HPDE6-E6E7 (cell line): ENCODE data around the gene OR10H5.
"Not testable (repeated sequence)": the region's sequence is repeated elsewhere in the genome, so short reads cannot be mapped to it uniquely, and the experiment has no call there.

Source experiments
- DNase-seq: peaks from one replicate; pipeline ENCODE4 v3.0.0; 2011; ENCODE audit warnings: missing footprints; ENCODE audit errors: extremely low spot score

OR10H5 gene

DNA sequence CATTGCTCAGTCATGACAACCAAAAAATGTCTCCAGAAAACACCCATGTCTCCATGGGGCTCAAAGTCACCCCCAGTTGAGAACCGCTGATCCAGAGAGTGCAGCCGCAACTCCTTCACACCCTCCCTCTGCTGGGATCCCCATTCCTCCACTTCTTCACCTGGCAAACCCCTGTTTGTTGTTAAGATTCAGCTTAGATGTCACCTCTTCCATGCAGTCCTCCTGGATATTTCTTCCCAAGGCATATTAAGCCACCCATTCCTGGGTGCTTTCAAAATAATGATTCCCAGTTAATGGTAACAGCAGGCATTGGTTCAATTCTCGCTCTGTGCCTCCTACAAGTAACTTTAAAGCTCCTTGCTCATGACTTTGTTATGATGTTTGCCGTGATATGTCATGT lies 24.0 kb downstream of the OR10H5 start:
- no peak for DNase-seq

DNA sequence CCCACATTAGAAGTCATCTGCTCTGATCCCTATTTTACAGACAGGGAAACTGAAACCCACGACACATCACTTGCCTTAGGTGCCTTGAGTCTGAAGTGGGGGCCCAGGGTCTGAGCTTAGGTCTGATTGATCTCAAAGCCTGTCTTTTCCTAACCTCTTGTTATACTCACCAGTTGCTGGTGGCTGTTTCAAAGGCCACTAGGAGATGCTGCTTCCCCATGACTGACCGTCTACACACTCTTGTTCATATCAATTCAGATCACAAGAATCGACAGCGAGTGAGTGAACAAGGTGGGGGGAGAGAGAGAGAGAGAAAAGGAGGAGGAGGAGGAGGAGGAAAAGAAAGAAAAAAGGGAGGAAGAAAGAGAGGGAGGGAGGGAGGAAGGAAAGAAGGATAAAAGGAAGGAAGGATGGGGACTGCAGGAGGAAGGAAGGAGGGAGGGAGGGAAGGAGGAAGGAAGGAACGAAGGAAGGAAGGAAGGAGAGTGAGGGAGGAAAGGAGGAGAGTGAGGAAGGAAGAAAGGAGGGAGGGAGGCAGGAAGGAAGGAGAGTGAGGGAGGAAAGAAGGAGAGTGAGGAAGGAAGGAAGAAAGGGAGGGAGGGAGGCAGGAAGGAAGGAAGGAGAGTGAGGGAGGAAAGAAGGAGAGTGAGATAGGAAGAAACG lies 24.7 kb downstream of the OR10H5 start:
- peak; percentile 58 for DNase-seq

DNA sequence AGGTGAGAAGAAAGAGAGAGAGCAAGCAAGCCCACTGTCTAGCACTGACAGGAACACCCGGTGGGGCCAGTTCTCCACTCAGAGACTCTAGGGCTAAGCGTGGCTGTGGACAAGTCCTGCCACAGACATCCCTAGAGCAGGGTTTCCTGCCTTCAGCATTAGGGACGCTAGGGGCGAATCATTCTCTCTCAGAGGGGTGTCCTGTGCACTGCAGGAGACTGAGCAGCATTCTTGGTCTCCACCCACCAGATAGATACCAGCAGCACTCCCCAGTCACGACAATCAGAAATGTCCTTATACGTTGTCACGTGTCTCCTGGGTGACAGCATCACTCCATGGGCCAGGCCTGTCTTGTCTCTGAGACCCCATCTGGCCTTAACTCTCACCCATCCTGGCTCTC lies 26.5 kb downstream of the OR10H5 start:
- DNase-seq = no peak

DNA sequence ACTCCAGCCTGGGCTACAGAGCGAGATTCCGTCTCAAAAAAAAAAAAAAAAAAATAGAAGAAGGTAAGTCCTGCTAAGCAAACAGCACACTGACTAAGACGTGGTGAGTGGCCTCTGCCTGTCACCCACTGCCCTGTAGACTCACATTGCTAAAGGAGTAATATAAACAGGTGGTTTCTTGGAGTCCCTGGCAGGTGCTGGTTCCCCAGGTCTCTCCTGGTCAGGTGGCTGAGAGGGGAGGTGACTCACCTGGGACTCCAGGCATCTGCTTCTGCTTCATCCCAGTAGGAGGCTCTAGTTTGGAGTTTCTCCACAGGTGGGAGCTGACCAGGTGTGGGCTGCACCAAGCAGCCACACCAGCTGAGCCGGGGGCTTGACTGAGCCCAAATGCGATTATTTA lies 27.8 kb downstream of the OR10H5 start, which contains the start of gene OR10H1:
OR10H1 (minus strand) TSS at position 359 of the 400 bp plus-strand sequence. CDS start 7,627 bp downstream, outside the sequence.
- peak; percentile 49 for DNase-seq

DNA sequence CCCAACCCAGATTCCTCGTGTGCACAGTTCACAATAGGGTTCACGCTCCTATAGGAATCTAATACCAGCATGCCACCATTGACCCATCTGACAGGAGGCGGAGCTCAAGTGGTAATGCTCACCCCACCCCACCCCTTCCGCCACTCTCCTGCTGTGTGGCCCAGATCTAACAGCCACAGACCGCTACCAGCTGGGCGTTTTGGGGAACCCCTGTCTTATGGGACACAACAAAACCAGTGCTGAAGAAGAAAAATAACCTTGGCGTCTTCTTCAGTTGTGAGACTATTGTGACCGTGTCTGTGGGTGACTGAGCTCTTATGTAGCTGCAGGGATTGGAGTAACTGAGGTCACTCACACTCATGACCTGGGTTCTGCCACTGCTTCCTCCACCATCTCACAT lies 33.2 kb downstream of the OR10H5 start:
- DNase-seq = no peak

DNA sequence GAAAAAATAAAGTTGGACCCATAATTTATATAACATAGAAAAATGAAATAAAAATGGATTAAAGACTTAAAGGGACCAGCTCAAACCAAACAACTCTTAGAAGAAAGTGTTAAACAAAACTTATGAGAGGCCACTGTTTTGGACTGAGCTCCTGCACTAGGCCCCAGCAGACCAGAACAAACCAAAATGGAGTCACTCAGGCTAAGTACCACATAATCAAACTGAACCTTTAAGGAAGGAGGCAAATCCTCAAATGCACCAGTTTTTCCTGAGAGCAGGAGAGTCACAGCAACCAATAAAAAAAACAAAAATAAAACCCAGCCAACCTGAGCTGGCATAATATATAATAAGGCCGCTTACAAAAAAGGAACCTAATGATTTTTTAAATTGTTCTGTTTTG lies 38.3 kb downstream of the OR10H5 start:
- DNase-seq = no peak

DNA sequence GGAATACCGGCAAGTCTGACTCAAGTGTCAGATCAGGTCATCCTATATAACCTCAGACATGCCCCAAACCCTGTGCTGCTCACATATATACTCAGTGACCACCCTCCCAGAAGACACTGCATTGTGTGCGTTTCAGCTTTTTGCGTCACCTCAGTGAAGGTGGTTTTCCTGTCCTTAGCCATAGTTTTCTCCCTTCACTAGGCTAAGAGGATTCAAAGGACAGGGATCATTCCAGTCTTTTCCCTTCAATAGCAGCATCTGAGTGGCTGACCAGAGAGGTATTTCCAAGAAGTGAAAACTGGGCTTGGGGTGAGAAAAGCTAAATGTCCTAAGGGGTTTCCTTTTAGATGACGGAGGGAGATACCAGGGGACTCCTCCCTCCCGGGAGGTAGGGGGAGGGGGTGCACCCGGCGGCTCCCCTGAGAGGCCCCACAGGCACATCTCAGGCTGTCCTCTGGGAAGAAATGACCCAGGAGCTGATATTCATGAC lies 40.7 kb downstream of the OR10H5 start:
- DNase-seq = no peak

DNA sequence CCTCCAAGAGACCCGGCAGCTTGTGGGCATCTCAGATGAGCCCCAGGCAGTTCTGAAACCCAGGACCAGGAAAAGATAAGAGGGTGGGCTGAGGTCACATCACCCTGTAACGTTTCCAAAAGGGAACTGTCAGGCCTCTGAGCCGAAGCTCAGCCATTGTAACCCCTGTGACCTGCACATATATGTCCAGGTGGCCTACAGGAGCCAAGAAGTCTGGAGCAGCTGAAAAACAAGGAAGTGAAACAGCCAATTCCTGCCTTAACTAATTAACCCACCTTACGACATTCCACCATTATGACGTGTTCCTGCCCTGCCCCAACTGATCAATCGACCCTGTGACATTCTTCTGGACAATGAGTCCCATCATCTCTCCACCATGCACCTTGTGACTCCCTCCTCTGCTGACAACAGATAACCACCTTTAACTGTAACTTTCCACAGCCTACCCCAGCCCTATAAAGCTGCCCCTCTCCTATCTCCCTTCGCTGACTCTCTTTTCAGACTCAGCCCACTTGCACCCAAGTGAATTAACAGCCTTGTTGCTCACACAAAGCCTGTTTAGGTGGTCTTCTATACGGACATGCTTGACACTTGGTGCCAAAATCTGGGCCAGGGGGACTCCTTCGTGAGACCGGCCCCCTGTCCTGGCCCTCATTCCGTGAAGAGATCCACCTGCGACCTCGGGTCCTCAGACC lies 41.3 kb downstream of the OR10H5 start:
- DNase-seq = not testable (repeated sequence)

DNA sequence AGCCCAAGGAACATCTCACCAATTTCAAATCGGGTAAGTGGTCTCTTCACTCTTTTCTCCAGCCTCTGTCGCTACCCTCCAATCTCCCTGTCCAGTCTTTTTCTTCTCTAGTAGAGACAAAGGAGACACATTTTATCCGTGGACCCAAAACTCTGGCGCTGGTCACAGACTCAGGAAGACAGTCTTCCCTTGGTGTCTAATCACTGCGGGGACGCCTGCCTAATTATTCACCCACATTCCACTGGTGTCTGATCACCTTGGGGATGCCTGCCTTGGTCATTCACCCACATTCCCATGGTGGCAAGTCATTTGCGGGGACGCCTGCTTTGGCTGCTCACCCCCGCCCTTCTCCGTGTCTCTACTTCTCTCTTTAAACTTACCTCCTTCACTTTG lies 41.8 kb downstream of the OR10H5 start:
- no peak for DNase-seq

DNA sequence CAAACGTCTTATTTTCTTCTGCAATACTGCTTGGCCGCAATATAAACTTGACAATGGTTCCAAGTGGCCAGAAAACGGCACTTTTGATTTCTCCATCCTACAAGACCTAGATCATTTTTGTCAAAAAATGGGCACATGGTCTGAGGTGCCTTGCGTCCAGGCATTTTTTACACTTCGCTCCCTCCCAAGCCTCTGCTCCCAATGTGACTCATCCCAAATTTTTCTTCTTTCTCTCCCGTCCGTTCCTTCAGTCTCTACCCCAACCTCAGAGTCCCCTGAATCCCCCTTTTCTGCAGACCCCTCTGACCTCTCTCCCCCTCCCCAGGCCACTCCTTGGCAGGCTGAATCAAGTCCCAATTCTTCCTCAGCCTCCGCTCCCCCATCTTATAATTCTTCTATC lies 42.3 kb downstream of the OR10H5 start:
- no peak for DNase-seq

DNA sequence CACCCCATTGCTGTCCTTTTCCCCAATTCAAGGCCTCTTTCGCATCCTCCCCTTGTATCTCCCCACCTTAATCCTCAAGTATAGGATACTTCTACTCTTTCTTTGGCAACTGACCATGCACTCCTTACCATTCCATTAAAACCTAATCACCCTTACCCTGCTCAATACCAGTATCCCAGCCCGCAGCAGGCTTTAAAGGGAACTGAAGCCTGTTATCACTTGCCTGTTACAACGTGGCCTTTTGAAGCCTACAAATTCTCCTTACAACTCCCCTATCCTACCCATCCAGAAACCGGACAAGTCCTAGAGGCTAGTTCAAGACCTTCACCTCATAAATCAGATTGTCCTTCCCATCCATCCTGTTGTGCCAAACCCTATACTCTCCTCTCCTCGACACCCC lies 44.2 kb downstream of the OR10H5 start:
- no peak for DNase-seq

DNA sequence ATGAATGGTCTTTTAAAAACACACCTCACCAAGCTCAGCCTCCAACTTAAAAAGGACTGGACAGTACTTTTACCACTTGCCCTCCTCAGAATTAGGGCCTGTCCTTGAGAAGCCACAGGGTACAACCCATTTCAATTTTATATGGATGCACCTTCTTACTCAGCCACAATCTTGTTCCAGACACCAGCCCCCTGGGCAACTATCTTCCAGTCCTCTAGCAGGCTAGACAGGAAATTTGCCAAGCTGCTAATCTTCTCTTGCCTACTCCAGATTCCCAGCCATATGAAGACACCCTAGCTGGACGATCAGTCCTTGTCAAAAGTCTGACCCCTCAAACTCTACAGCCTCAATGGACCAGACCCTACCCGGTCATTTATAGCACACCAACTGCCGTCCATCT lies 46.8 kb downstream of the OR10H5 start:
- DNase-seq = not testable (repeated sequence)

DNA sequence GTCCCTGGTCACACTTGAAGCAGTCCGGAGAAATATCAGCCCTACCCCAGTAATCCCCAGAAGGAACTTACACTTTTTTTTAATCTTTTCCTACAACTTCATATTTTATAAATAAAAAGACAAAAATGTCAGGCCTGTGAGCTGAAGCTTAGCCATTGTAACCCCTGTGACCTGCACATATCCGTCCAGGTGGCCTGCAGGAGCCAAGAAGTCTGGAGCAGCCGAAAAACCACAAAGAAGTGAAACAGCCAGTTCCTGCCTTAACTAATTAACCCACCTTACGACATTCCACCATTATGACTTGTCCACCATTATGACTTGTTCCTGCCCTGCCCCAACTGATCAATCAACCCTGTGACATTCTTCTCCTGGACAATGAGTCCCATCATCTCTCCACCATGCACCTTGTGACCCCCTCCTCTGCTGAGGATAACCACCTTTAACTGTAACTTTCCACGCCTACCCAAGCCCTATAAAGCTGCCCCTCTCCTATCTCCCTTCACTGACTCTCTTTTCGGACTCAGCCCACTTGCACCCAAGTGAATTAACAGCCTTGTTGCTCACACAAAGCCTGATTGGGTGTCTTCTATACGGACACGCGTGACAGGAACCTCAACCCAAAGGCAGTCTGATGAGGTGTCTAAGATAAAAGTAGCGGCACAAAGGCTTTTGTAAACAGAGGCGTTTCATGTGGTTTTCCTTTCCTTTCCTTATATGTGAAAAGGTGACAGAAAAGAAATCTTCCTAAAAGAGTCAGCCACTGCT lies 48.3 kb downstream of the OR10H5 start:
- DNase-seq = not testable (repeated sequence)

DNA sequence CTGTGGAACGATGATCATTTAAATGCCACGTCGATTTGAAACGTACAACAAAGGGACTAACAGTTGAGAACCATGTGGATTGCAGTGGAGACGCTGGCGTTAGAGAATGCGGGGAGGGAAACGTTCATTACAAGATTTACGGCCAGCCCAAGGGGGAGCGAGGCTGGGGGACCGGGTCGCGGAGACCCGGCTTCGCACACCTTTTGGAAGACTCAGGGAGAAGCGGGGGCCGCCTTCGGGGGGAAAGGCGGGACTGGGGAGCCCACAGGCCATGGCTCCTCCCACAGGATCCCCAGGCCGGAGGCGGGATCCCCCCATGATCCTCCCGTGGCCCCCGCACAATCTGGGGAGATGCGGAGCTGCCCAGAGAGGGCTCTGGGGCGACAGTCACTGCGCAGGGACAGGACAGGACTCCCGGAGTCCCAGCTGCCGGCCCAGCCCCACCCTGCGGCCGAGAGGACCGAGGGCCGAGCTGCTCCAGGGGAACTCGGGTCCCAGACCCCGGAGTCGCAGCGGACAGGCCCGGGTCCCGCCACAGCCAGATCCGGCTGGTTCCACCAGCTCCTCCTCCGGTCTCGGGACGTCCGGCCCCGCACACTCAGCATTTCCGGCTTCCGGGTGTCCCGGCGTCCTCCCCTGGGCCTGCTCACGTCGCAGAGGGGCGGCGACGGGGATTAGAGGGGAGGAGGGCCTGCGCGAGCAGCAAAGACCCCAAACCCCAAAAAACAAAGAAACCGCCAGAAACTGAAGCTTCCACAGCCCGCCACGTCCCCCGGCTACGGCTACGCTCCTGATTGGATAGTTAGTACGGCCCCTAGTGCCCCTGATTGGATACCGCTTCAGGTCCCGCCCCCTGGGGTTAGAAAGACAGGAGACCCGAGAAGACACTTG lies 49.1 kb downstream of the OR10H5 start:
- DNase-seq = peak; percentile 84

DNA sequence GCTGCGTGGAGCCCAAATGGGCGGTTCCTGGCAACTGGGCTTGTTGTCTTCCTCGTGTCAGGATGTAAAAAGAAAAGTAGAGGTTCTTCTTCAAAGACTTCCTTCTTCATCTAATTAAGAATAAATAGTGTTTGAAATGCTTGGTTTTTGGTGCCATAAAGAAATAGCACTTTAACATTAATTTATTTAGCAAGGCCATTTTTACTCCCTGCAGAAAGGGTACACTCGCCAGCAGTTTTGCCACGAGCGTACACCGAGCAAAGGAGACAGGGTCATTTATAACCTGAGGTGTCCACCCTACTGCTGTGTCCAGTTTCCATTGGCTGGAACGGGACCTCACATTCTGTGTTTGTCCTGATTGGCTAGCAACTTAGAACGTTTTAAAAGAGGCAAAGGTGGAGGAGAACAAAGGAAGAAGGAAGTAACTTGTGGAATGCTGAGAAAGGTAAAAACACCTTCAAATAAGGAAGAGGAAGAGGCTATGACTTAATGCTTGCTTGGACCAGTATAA lies 49.8 kb downstream of the OR10H5 start:
- no peak for DNase-seq

DNA sequence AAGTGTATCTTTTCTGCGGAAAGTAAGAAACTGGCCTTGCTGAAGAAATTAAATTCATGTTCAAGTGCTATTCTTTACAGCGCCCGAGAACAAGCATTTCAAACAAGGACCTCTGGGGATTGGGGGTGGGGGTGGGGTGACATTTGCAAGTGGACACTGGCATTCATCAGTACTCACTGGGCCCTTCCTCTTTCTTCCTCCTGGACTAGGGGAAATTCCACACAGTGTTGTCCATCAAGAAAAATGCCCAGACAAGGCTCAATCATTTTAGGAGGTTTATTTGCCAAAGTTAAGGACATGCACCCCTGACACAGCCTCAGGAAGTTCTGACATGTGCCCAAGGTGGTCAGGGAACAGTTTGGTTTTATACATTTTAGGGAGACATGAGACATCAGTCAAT lies 50.9 kb downstream of the OR10H5 start:
- no peak for DNase-seq

DNA sequence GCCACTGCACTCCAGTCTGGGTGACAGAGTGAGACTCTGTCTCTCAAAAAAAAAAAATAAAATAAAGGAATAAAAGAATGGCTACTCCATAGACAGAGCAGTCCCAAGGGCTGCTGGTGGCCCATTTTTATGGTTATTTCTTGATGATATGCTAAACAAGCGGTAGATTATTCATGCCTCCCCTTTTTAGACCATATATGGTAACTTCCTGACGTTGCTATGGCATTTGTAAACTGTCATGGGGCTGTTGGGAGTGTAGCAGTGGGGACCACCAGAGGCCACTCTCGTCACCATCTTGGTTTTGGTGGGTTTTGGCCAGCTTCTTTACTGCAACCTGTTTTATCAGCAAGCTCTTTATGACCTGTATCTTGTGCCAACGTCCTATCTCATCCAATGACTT lies 52.4 kb downstream of the OR10H5 start:
- DNase-seq = not testable (repeated sequence)

DNA sequence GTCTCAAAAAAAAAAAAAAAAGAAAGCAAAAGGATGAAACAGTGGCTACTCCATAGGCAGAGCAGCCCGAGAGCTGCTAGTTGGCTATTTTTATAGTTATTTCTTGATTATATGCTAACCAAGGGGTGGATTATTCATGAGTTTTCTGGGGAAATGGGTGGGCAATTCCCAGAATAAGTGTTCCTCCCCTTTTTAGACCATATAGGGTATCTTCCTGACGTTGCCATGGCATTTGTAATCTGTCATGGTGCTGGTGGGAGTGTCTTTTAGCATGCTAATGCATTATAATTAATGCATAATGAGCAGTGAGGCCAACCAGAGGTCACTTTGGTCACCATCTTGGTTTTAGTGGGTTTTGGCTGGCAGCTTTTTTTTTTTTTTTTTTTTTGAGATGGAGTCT lies 53.4 kb downstream of the OR10H5 start:
- DNase-seq = no peak

DNA sequence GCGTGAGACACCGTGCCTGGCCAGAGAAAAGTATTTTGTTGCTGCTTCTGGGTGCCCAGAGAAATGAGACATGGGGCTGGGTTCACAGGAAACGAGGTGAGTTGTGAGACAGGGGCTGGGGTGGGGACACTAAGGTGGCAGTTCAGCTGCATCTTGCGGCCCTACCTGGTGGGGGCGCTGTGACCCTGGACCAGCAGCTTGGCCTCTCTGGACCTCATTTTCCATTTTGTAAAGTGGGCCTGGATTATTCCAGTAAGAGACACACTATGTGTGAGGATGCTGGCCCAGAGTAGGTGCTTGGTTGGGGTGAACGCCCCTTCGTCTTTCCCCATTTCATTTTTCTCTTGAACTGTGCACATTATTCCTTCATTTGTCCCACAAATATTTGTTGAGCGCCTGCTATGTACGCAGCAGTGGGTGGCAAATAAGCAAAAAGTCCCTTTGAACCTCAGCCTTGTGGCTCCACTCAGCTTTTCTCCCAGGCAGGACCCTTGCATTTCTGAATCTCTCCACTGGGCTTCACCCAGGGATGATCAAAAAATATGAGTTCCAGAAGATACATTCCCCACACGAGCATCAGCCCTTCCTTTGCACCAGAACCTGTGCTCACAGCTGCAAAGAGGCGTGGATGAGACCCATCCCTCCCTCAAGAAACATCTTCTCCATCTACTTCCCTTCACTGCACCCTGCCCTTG lies 54.6 kb downstream of the OR10H5 start:
- no peak for DNase-seq

DNA sequence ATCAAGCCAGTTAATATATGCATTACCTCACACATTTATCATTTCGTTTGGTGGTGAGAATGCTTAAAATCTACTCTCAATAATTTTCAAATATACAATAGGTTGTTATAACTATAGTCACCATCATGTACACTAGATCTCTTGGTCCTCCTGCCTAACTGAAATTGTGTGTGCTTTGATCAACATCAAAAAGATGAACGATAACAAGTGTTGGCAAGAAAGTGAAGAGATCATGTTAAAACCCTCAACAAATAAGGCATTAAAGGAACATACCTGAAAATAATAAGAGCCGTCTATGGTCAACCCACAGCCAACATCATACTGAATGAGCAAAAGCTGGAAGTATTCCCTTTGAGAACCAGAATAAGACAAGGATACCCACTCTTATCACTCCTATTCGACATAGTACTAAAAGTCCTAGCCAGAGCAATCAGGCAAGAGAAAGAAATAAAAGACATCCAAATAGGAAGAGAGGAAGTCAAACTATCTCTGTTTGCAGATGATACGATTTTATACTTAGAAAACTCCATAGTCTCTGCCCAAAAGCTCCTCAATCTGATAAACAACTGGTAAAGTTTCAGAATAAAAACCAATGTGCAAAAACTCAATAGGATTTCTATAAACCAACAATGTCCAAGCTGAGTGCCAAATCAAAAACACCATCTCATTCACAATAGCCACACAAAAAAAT lies 55.9 kb downstream of the OR10H5 start:
- DNase-seq = no peak
